Measurements from ENCODE around the gene USP9X. TPM values are rescaled to one million over a fixed set of nuclear protein-coding genes. Genes with fewer than 3 reads are reported as not detected.

The USP9X gene
- total RNA-seq, 1 donor from 2014 or later: 210 TPM

Other genes starting within 250 kb of the USP9X start
- 239 TPM for gene DDX3X, start 248.7 kb downstream of the USP9X start, total RNA-seq